Heart left ventricle (tissue), 13 donors: ENCODE results near the gene PIK3C2A.

Source experiments
- CTCF ChIP-seq, 12 donors: fragments of 200-600 bp; sonication (generic) in 4 of 12; IDR thresholded peaks; one replicate each; pipeline versions ENCODE4 v1.5.0 to v1.8.0; 2018 to 2022; ENCODE audit warnings: antibody characterized with exemption in 12 of 12, mild to moderate bottlenecking in 5 of 12
- POLR2A ChIP-seq, 2 donors: fragments of 450-650 bp; IDR thresholded peaks; one replicate each; pipeline ENCODE4 v1.6.1; 2017; ENCODE audit warnings: antibody characterized with exemption in 2 of 2, mild to moderate bottlenecking in 2 of 2, moderate library complexity in 2 of 2
- donor health status: ischemic (EF 13 %, LVEDD 7.1; RV severe dilation, severe dysfunction).
- donor health status: DM: no; HTN: yes; CAD: no.
- donor health status: DM: no; HTN: no; CAD: no.
- donor health status: ischemic (EF 25% LVEDD 6.9; RV normal size, moderate dysfunction).
- donor health status: ischemic (EF 25% LVEDD 5.7; RV mildly dilated, moderate dysfunction).
- donor health status: ischemic (EF 35%, LVEDD 5.7; RV mildly dilated, moderate dysfunction).
- donor health status: nonischemic (EF 11% LVEDD 7.7; RV severe dilation, severe dysfunction).
- donor health status: DM: yes; HTN: yes; CAD: no.
- donor health status: PGD.
- donor health status: ischemic (EF 29% LVEDD 5.4; RV normal size, mild dysfunction).
- donor health status: nonischemic (EF 23%, LVEDD 6.1; RV moderate dilation, normal function).

GRCh38 chr11:17162376-17162775 is 45.4 kb downstream of the PIK3C2A start:
- no peak for TF ChIP-seq CTCF (IDR thresholded peaks at IDR 0.05)
- no peak for TF ChIP-seq POLR2A (IDR thresholded peaks at IDR 0.05)
